Middle frontal gyrus (tissue), 1 donor: Measurements from ENCODE around the gene CORO2B.

Experiments
- DNase-seq: peaks from one replicate; pipeline ENCODE4 v3.0.0-alpha.2; 2015; ENCODE audit warnings: low spot score; ENCODE audit errors: extremely low spot score

The CORO2B gene

GRCh38 chr15:68589783-68590710 lies 11.3 kb downstream of the CORO2B start:
- no peak for DNase-seq

GRCh38 chr15:68590721-68591389 lies 12.1 kb downstream of the CORO2B start:
- DNase-seq, result no peak

- no peak for DNase-seq
Measured at GRCh38 chr15:68592054-68592453, 13.3 kb downstream of the CORO2B start.

GRCh38 chr15:68592544-68592943 lies 13.8 kb downstream of the CORO2B start:
- no peak for DNase-seq

- DNase-seq, result no peak
Measured at GRCh38 chr15:68593341-68593740, 14.5 kb downstream of the CORO2B start.

GRCh38 chr15:68593828-68594532 lies 15.2 kb downstream of the CORO2B start:
- DNase-seq, result no peak

- no peak for DNase-seq
Measured at GRCh38 chr15:68594533-68595259, 15.9 kb downstream of the CORO2B start.

GRCh38 chr15:68595260-68595564 lies 16.4 kb downstream of the CORO2B start:
- no peak for DNase-seq

GRCh38 chr15:68595761-68596160 lies 17.0 kb downstream of the CORO2B start:
- DNase-seq, result no peak

GRCh38 chr15:68596691-68597090 lies 17.9 kb downstream of the CORO2B start:
- DNase-seq, result no peak

GRCh38 chr15:68597581-68597980 lies 18.8 kb downstream of the CORO2B start:
- DNase-seq, result no peak

- no peak for DNase-seq
Measured at GRCh38 chr15:68598171-68599152, 19.7 kb downstream of the CORO2B start.

- no peak for DNase-seq
Measured at GRCh38 chr15:68599153-68599545, 20.4 kb downstream of the CORO2B start.

GRCh38 chr15:68599560-68600071 lies 20.8 kb downstream of the CORO2B start:
- DNase-seq, result no peak

GRCh38 chr15:68601206-68602197 lies 22.7 kb downstream of the CORO2B start:
- no peak for DNase-seq

GRCh38 chr15:68602459-68603215 lies 23.8 kb downstream of the CORO2B start:
- DNase-seq, result no peak

- no peak for DNase-seq
Measured at GRCh38 chr15:68603216-68603595, 24.4 kb downstream of the CORO2B start.

- no peak for DNase-seq
Measured at GRCh38 chr15:68603951-68604350, 25.2 kb downstream of the CORO2B start.
